Panc1 (cell line): ENCODE measurements around the gene KLHL30. TPM values are rescaled to one million over a fixed set of nuclear protein-coding genes. Genes with fewer than 3 reads are reported as not detected.

Experiments
- ATAC-seq: fragments of 200-7000 bp; cut with Tn5 transposase; 2 replicates; pipeline ENCODE4 v1.9.1; 2020; ENCODE audit warnings: mild to moderate bottlenecking, moderate library complexity
- BruUV-seq: library from RNA; stranded (reverse); fragments of 400-500 nt; replicated peaks from 2 replicates; lab custom pipeline; 2021; lab: Mats Ljungman, UMichigan
- CTCF ChIA-PET: fragments of 300-600 bp; sonication (Branson Sonifier 250); formaldehyde crosslinking; loops from one replicate; lab custom pipeline; 2022; ENCODE audit warnings: antibody characterized with exemption; lab: Charles Lee
- POLR2A ChIA-PET: fragments of 300-600 bp; sonication (Branson Sonifier 250); formaldehyde crosslinking; loops from one replicate; lab custom pipeline; 2022; ENCODE audit warnings: antibody characterized with exemption; lab: Charles Lee
- DNase-seq: peaks from one replicate; pipeline ENCODE4 v3.0.0-alpha.2; 2010; ENCODE audit warnings: low read depth, low spot score
- H3K27ac ChIP-seq: 2 replicates; pipeline ENCODE4 v1.5.1; 2011; ENCODE audit warnings: mild to moderate bottlenecking, low read length, inconsistent platforms
- H3K27me3 ChIP-seq: fragments of 200-500 bp; sonication (Bioruptor generic); 2 replicates; pipeline ENCODE4 v1.6.0; 2014; ENCODE audit warnings: low read length, inconsistent platforms; ENCODE audit not compliant: control insufficient read depth, insufficient read depth
- H3K36me3 ChIP-seq: fragments of 200-500 bp; sonication (Bioruptor generic); 2 replicates; pipeline ENCODE4 v1.5.1; 2014; ENCODE audit warnings: inconsistent platforms, mild to moderate bottlenecking, low read length, moderate library complexity; ENCODE audit not compliant: control insufficient read depth, insufficient read depth
- H3K4me1 ChIP-seq: 2 replicates; pipeline ENCODE4 v1.5.1; 2011; ENCODE audit warnings: inconsistent platforms, mild to moderate bottlenecking, low read length, moderate library complexity; ENCODE audit not compliant: control insufficient read depth, insufficient read depth
- H3K4me3 ChIP-seq, 2 experiments: 2 replicates each; pipeline ENCODE4 v1.5.1; 2011 to 2012; ENCODE audit warnings: low read depth in 2 of 2, low read length in 2 of 2, mild to moderate bottlenecking in 2 of 2, inconsistent platforms in 1 of 2, moderate library complexity in 1 of 2
- H3K9me3 ChIP-seq: fragments of 200-500 bp; sonication (Bioruptor generic); 2 replicates; pipeline ENCODE4 v1.5.1; 2014; ENCODE audit warnings: low read depth, mild to moderate bottlenecking, inconsistent platforms, low read length, moderate library complexity; ENCODE audit not compliant: control insufficient read depth, insufficient read depth
- CTCF ChIP-seq: fragments of 450-650 bp; IDR thresholded peaks from 2 replicates; pipeline ENCODE4 v1.5.1; 2017; ENCODE audit warnings: mild to moderate bottlenecking
- POLR2AphosphoS5 ChIP-seq: IDR thresholded peaks from 2 replicates; pipeline ENCODE4 v1.6.1; 2012; ENCODE audit warnings: mild to moderate bottlenecking, low read depth, low read length, moderate library complexity
- REST ChIP-seq, 2 experiments: IDR thresholded peaks; 2 replicates each; pipeline ENCODE4 v1.6.1; 2011 to 2012; ENCODE audit warnings: low read depth in 2 of 2, control low read depth in 1 of 2, low read length in 1 of 2, mild to moderate bottlenecking in 1 of 2, moderate library complexity in 1 of 2; ENCODE audit not compliant: insufficient read depth in 1 of 2
- SIN3A ChIP-seq: IDR thresholded peaks from 2 replicates; pipeline ENCODE4 v1.6.1; 2012; ENCODE audit warnings: low read depth, mild to moderate bottlenecking, low read length, moderate library complexity, borderline replicate concordance; ENCODE audit not compliant: insufficient read depth
- TCF7L2 ChIP-seq: IDR thresholded peaks from 2 replicates; pipeline ENCODE4 v1.6.1; 2011; ENCODE audit warnings: mild to moderate bottlenecking, low read depth, low read length, inconsistent platforms
- in situ Hi-C: cut with HindIII; loops from 2 replicates; pipeline ENCODE4 v1.10.0; 2016; ENCODE audit warnings: low sequenced_read_pairs, low pct_unique_long_range_greater_than_20kb
- intact Hi-C: fragments of 100-400 bp; cut with micrococcal nuclease; formaldehyde crosslinking; loops from one replicate; pipeline ENCODE4 v1.10.0; 2022; ENCODE audit not compliant: unreplicated experiment
- total RNA-seq: library from RNA; stranded (reverse); gene quantifications from one replicate; pipeline ENCODE4 v1.2.1, GENCODE V29; 2021; ENCODE audit not compliant: unreplicated experiment

Gene KLHL30
- total RNA-seq, 1 experiment from 2014 or later: 0.26 TPM

DNA sequence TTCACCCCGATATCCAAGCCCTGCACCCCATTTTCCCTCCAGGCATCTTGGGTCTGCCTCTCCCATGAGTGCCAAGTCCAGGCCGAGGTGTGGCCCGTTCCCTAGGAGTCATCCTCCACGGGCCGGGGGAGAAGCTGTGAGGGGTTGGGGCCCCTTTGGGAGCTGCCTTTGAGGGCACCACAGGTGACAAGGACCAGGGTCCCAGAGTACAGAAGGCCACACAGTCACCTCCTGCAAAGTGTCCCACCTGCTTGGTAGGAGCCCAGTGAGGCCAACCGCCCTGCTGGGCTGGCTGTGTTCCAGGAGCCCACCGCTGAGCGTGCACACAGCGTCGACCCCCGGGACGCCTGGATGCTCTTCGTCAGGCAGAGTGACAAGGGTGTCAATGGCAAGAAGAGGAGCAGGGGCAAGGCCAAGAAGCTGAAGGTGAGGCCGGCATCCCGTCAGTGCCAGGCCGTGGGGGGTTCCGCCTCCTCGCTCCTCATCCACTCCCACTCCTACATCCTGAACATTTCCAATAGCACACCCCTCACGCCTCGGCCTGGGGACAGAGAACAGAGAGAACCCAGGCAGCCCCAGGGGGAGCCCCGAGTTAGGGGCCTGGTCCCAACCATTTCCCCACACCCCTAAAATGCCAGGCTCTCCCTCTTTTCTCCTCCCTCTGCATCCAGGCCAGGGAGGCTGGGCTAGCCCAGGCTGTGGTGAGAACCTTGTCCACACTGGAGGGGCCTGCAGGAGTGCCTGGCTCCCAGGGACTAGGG is 23.0 kb downstream of the KLHL30 start:
- POLR2A ChIA-PET: no interaction called here
- Histone ChIP-seq H3K27me3 (no peaks in the 10 kb centered on the region), H3K9me3 (no peaks in the 10 kb centered on the region), H3K36me3 (no peaks in the 10 kb centered on the region), H3K4me3 (no peak overlapping the region), H3K4me1 (peaks cover 7% of the 10 kb centered on the region), H3K27ac (no peak overlapping the region)
- TF ChIP-seq REST (IDR thresholded peaks at IDR 0.05; ENCODE audit: insufficient read depth in 1 of 2, low read depth in 2 of 2, low read length in 1 of 2): no peak
- no peak for TF ChIP-seq TCF7L2
- TF ChIP-seq POLR2AphosphoS5: no peak
- no peak for TF ChIP-seq SIN3A
- no TSS peak for BruUV-seq
- ATAC-seq (no peak), DNase-seq (no peak)
- in situ Hi-C loops: no loop called here
- intact Hi-C loops: no loop called here
- CTCF ChIA-PET: no interaction called here

DNA sequence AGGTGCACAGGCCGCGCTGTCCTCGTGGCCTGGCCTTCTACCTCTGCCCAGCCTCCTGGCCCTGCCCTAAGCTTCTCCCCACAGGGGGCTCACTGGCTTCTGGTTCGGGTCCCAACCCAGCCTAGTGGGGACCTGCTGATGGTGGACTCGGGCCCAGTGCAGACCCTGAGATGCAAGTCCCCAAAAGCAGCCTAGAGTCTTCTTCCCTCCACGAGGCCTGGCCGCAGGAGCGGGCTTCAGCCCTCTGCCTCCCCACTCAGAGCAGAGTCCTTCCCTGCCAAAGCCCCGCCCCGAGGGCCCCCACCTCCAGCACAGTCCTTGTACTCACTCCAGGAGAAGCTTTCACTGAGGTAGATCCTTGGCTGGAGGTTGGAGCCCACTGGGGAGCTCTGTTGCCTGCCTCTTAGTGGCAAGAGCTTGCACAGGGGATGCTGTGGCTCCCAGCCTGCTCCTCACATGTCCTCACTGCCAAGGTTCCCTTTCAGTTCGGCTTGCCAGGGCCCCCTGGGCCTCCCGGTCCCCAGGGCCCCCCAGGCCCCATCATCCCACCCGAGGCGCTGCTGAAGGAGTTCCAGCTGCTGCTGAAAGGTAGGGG is 23.9 kb downstream of the KLHL30 start:
- DNase-seq (no peak), ATAC-seq (no peak)
- in situ Hi-C loops: no loop called here
- ChIA-PET POLR2A (no interaction called here), CTCF (no interaction called here)
- Histone ChIP-seq H3K27me3 (no peaks in the 10 kb centered on the region), H3K27ac (no peak overlapping the region), H3K9me3 (no peaks in the 10 kb centered on the region), H3K4me3 (no peak overlapping the region), H3K36me3 (no peaks in the 10 kb centered on the region), H3K4me1 (peaks cover 7% of the 10 kb centered on the region)
- BruUV-seq: no TSS peak
- TF ChIP-seq POLR2AphosphoS5: no peak
- no peak for TF ChIP-seq CTCF
- TF ChIP-seq TCF7L2: no peak
- TF ChIP-seq SIN3A: no peak
- TF ChIP-seq REST (IDR thresholded peaks at IDR 0.05; ENCODE audit: insufficient read depth in 1 of 2, low read depth in 2 of 2, low read length in 1 of 2): no peak
- intact Hi-C loops: no loop called here
